ENCODE results near the gene NPAS1. TPM values are rescaled to one million over a fixed set of nuclear protein-coding genes. Genes with fewer than 3 reads are reported as not detected.

Gene NPAS1
- total and polyA plus RNA-seq, 4 donors, result 0.69 to 5.2 (median 2.3) TPM

DNA sequence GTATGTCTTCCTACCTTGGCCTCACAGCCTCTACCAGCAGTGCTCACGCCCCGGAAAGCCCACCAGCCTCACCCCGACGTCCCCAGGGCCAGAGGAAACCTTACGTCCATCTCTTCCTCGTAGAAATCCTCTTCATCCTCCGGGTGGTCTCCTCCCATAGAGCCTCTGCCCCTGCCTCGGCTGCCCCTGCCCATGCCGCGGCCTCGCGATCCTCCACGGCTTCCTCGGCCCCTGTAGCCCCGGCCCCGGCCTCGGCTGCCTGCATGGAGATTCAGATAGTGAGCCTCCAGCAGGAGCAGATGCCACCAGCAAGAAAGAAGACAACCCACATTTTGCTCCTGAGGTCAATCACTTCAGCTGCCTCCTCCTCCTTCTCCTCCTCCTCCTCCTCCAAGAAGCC is 66.6 kb downstream of the NPAS1 start:
- no peak overlapping the region for H3K27ac ChIP-seq (ENCODE audit: low read depth, low read length)
- DNase-seq (ENCODE audit: low read depth in 4 of 6, low spot score in 6 of 6), result no peak
- no peaks in the 10 kb centered on the region for H3K27me3 ChIP-seq (ENCODE audit: control insufficient read depth, insufficient read depth, low read length)
- H3K4me3 ChIP-seq (ENCODE audit: low read depth, low read length), result no peak overlapping the region
- H3K36me3 ChIP-seq (ENCODE audit: control insufficient read depth, insufficient read depth, low read length), result peaks cover 95% of the 10 kb centered on the region
- no peaks in the 10 kb centered on the region for H3K9me3 ChIP-seq (ENCODE audit: control insufficient read depth, insufficient read depth, low read length)
- WGBS (ENCODE audit: insufficient coverage), result 98% methylated on average over 17 of the region's 17 CpGs
- no peaks in the 10 kb centered on the region for H3K4me1 ChIP-seq (ENCODE audit: control insufficient read depth, insufficient read depth, low read length)

DNA sequence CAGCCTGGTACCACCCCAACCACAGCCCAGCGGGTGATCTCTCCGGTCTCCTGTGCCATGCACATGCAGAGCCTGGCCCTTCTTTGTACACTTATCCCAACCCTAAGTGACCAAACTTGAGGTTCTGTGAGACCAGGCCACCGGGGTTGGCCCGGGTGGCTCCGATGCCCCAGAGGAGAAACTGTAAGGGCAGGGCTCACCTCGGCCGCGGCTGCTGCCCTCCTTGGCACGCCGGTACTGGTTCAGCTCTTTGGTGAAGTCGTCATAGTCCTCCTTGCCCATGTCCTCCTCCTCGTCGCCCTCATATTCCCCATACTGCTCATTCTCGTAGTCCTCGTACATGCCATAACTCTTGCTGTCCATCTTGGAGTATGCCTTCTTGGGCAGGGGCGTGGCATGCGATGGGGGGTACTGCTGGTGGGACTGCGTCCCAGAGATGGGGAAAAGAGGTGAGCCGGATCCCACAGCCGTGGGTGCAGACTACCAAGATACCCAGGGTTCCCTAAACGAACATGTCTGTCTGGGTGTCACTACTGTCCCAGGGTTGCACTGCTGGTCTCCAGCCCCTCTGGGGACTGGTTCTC is 70.2 kb downstream of the NPAS1 start:
- H3K27me3 ChIP-seq (ENCODE audit: control insufficient read depth, insufficient read depth, low read length), result no peaks in the 10 kb centered on the region
- peaks cover 92% of the 10 kb centered on the region for H3K36me3 ChIP-seq (ENCODE audit: control insufficient read depth, insufficient read depth, low read length)
- peaks cover 10% of the 10 kb centered on the region for H3K4me1 ChIP-seq (ENCODE audit: control insufficient read depth, insufficient read depth, low read length)
- WGBS (ENCODE audit: insufficient coverage), result 98% methylated on average over 21 of the region's 21 CpGs
- DNase-seq (ENCODE audit: low read depth in 4 of 6, low spot score in 6 of 6), result no peak
- H3K27ac ChIP-seq (ENCODE audit: low read depth, low read length), result no peak overlapping the region
- H3K9me3 ChIP-seq (ENCODE audit: control insufficient read depth, insufficient read depth, low read length), result no peaks in the 10 kb centered on the region
- no peak overlapping the region for H3K4me3 ChIP-seq (ENCODE audit: low read depth, low read length)

DNA sequence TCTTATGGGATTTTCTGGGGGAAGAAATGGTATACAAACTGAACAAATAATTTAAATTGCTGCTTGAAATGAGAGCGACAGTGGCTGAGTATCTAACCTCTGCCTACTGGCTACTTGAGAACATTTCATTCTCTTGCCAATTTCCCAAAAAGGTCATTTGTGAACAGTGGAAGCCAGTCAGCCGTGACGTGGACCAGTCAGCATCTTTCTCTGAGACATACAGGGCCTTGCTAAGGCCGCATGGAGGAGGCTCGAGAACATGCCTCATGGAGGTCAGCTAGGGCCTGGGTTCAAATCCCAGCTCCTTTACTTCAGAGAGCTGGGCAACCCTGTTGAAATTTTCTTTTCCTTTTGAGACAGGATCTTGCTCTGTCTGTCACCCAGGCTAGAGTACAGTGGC is 73.6 kb downstream of the NPAS1 start:
- Histone ChIP-seq H3K4me3 (ENCODE audit: low read depth, low read length) (no peak overlapping the region), H3K9me3 (ENCODE audit: control insufficient read depth, insufficient read depth, low read length) (no peaks in the 10 kb centered on the region), H3K4me1 (ENCODE audit: control insufficient read depth, insufficient read depth, low read length) (peaks cover 42% of the 10 kb centered on the region), H3K36me3 (ENCODE audit: control insufficient read depth, insufficient read depth, low read length) (peaks cover 74% of the 10 kb centered on the region), H3K27ac (ENCODE audit: low read depth, low read length) (no peak overlapping the region), H3K27me3 (ENCODE audit: control insufficient read depth, insufficient read depth, low read length) (no peaks in the 10 kb centered on the region)
- WGBS (ENCODE audit: insufficient coverage), result 81% methylated on average over 5 of the region's 5 CpGs
- DNase-seq (ENCODE audit: low read depth in 4 of 6, low spot score in 6 of 6), result no peak

DNA sequence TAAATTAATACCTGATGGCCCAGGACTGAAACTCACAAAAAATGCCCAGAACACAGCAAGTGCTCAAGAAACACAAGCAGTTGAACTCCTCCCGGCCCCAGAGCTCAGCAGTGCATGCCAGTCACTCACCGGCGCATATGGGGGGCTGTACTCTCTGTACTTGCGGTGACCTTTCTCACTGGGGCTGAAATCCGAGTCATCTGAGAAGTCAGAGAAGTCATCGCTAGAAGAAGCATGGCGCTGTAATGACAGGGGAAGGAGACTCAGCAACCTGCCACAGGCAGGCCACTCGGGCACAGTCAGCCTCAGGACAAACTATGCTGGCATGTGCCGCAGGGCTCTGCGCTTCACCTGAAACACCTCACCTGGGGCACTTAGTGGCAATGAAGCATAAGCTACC is 74.2 kb downstream of the NPAS1 start:
- Histone ChIP-seq H3K27me3 (ENCODE audit: control insufficient read depth, insufficient read depth, low read length) (no peaks in the 10 kb centered on the region), H3K9me3 (ENCODE audit: control insufficient read depth, insufficient read depth, low read length) (no peaks in the 10 kb centered on the region), H3K27ac (ENCODE audit: low read depth, low read length) (no peak overlapping the region), H3K4me1 (ENCODE audit: control insufficient read depth, insufficient read depth, low read length) (peaks cover 47% of the 10 kb centered on the region), H3K36me3 (ENCODE audit: control insufficient read depth, insufficient read depth, low read length) (peaks cover 69% of the 10 kb centered on the region), H3K4me3 (ENCODE audit: low read depth, low read length) (no peak overlapping the region)
- 94% methylated on average over 10 of the region's 10 CpGs for WGBS (ENCODE audit: insufficient coverage)
- DNase-seq (ENCODE audit: low read depth in 4 of 6, low spot score in 6 of 6), result no peak

DNA sequence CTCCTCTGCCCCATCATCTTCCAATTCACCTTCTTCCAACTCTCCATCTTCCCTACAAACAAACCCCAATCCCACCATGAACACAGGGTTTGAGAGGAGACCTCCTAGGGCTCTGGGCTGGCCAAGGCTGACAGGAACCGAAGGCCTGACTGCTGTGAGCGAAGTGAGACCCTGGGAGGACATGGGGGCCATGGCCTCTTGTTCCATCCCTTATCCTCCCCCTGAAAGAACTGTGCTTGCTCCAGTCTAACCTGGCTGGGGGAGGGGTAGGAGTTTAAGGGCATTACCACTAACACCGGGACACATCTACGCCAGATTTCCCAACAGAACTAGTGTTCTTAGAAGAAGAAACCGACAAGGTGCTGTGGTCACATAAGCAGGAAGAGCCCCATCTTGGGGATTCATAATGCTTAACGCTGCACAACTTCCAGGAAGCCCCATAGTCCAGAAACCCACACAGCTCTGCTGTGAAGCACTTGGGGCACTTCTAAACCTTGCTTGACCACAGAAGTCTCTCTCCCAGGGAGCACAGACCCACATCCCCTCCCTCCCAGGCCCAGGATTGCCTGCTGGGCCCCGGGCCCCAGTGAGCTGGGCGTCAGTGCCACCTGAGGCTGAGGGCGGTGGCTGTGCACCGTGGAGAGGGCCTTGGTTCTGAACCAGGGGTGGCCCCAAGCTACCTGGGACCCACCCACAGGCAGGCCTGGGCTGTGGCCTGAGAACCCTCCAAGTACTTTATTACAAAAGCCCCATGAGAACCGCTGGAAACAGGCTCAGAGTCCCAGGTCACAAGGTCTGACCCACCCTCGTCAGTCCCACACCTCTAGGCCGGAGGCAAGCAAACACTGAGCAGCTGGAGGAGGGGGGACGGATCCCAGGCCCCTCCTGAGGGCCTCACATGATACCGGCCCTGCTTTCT is 75.2 kb downstream of the NPAS1 start:
- no peaks in the 10 kb centered on the region for H3K27me3 ChIP-seq (ENCODE audit: control insufficient read depth, insufficient read depth, low read length)
- peaks cover 59% of the 10 kb centered on the region for H3K36me3 ChIP-seq (ENCODE audit: control insufficient read depth, insufficient read depth, low read length)
- peak overlapping the region; percentile 40 for H3K27ac ChIP-seq (ENCODE audit: low read depth, low read length)
- H3K4me1 ChIP-seq (ENCODE audit: control insufficient read depth, insufficient read depth, low read length), result peaks cover 52% of the 10 kb centered on the region
- DNase-seq (ENCODE audit: low read depth in 4 of 6, low spot score in 6 of 6), result no peak
- H3K9me3 ChIP-seq (ENCODE audit: control insufficient read depth, insufficient read depth, low read length), result no peaks in the 10 kb centered on the region
- no peak overlapping the region for H3K4me3 ChIP-seq (ENCODE audit: low read depth, low read length)
- WGBS (ENCODE audit: insufficient coverage), result 85% methylated on average over 9 of the region's 15 CpGs

Other genes with a start within 250 kb of the NPAS1 start
- 1 to 10 TPM; 7.1 to 9.5 TPM for gene SLC1A5, start 231.2 kb upstream of the NPAS1 start, total RNA-seq
- gene SLC1A5, start 231.2 kb upstream of the NPAS1 start, polyA plus RNA-seq (ENCODE audit: insufficient read length in 2 of 2), result 1 to 10 TPM; 6.4 to 7.4 TPM
- 100 to 1,000 TPM in 1 of 2 donors, 10 to 100 TPM in 1; 91.3 to 141 TPM for gene AP2S1, start 169.0 kb upstream of the NPAS1 start, total RNA-seq
- gene AP2S1, start 169.0 kb upstream of the NPAS1 start, polyA plus RNA-seq (ENCODE audit: insufficient read length in 2 of 2), result 100 to 1,000 TPM; 157 to 171 TPM
- gene ARHGAP35, start 158.8 kb upstream of the NPAS1 start, total RNA-seq, result 10 to 100 TPM; 47.9 to 85.0 TPM
- 100 to 1,000 TPM; 101 to 121 TPM for gene ARHGAP35, start 158.8 kb upstream of the NPAS1 start, polyA plus RNA-seq (ENCODE audit: insufficient read length in 2 of 2)
- 10 to 100 TPM in 1 of 2 donors, 1 to 10 TPM in 1; 9.5 to 33.1 TPM for gene TMEM160, start 28.8 kb downstream of the NPAS1 start, total RNA-seq
- gene TMEM160, start 28.8 kb downstream of the NPAS1 start, polyA plus RNA-seq (ENCODE audit: insufficient read length in 2 of 2), result 10 to 100 TPM; 40.6 to 55.3 TPM
- 10 to 100 TPM in 1 of 2 donors, 1 to 10 TPM in 1; 9.5 to 15.8 TPM for gene ZC3H4, start 93.9 kb downstream of the NPAS1 start, total RNA-seq
- 10 to 100 TPM; 32.9 to 35.2 TPM for gene ZC3H4, start 93.9 kb downstream of the NPAS1 start, polyA plus RNA-seq (ENCODE audit: insufficient read length in 2 of 2)
- gene SAE1, start 111.0 kb downstream of the NPAS1 start, total RNA-seq, result 10 to 100 TPM; 89.8 to 92.7 TPM
- 100 to 1,000 TPM; 118 to 121 TPM for gene SAE1, start 111.0 kb downstream of the NPAS1 start, polyA plus RNA-seq (ENCODE audit: insufficient read length in 2 of 2)
- 1 to 10 TPM; 2.8 to 5.3 TPM for gene BBC3, start 211.4 kb downstream of the NPAS1 start, total RNA-seq
- gene BBC3, start 211.4 kb downstream of the NPAS1 start, polyA plus RNA-seq (ENCODE audit: insufficient read length in 2 of 2), result 10 to 100 TPM; 13.3 to 15.2 TPM
- 1 to 10 TPM; 4.3 to 9.7 TPM for gene CCDC9, start 236.7 kb downstream of the NPAS1 start, total RNA-seq
- 10 to 100 TPM; 20.4 to 25.3 TPM for gene CCDC9, start 236.7 kb downstream of the NPAS1 start, polyA plus RNA-seq (ENCODE audit: insufficient read length in 2 of 2)